GM21423 (cell line): ENCODE results near the gene CFAP299.

Source experiments
- ATAC-seq: cut with Tn5 transposase; IDR thresholded peaks from one replicate; pipeline ENCODE4 v1.9.1; 2021; ENCODE audit warnings: mild to moderate bottlenecking, moderate library complexity; ENCODE audit not compliant: unreplicated experiment

The CFAP299 gene

DNA sequence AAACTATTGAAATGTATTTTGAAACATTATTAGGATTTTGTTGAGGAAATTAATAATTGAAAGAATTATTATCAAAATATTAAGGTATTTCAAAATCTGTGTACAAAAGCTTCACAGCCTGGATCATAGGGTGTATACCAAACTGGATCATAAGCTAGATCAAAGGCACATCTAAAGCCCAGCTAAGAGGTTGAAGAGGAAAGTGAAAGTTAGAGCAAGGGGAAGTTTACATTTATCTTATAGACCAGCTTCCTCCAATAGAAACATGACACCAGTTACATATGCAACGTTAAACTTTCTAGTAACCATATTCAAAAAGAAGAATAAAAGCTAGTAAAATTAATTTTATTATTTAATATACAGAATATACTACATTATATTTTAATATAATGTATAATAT lies 467.8 kb downstream of the CFAP299 start:
- ATAC-seq, result no peak

DNA sequence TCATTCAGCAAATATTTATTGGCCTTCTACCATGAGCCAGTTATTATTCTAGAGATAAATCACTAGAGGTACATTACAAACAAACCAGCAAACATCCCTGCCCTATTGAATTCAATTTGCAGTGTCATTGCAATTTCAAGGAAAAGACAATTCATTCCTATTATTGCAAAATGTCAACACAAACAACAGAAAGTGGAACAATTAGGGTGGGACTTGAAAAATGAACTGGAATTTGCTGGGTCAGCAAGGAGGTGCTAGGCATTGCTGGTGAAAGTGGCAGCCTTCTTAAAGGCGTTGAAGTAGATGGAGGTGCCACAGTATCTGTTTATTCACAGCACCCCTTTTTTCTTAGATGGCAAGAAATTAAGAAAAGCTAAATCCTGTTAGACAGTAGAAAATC lies 470.9 kb downstream of the CFAP299 start:
- no peak for ATAC-seq

DNA sequence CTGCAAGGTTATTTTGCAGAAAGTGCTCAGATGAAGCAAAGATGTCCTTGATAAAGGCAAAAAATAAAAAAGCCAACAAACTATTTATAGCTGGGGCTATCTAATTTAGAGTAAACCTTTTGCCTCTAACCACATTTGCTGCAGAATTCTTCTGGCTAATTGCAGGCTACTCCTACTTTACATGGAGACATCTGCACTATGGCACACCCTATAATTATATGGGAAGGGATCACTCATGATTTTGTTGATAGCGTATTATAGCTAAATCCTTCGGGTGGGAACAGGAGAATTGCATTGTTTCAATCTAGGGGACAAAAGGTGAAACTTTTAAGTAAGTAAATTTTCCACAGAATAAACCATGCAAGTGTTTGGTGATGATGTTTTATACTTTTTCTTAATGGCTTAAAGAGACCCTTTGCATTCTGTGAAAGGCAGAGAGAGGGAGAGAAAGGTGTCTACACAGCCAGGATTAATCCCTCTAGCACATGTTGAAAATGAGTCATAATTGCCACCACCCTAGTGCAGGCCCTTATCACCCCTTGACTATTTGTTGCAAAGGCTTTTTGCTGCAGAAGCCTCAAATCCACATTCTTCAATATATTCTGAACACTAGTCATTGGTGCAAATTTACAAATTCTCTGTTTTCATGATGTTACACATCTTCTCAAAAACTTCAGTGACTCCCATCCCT lies 473.7 kb downstream of the CFAP299 start:
- ATAC-seq, result no peak

- ATAC-seq, result no peak
These were observed 475.9 kb downstream of the CFAP299 start for GRCh38 chr4:80811406-80811805.

- no peak for ATAC-seq
These were observed 476.6 kb downstream of the CFAP299 start for GRCh38 chr4:80812145-80812544.

DNA sequence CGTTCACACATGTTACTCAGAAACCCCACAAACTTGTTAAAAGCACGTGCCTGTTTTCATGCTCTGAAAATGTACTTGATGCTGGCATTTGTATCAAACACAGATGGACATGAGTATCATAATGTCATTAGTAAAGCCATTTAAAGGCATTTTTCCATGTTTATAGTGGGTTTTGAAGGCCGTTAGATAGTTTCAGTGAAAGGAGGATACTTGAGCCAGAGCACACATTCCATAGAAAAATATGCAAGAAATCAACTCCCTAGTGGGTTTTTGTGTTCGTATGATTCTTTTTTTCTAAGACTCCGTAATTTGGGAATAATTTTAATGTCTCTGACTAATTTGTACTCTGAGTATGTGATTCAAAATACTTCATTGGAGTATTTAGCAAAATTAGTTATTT lies 478.7 kb downstream of the CFAP299 start:
- ATAC-seq, result no peak

GRCh38 chr4:80831383-80832361 lies 496.1 kb downstream of the CFAP299 start:
- ATAC-seq, result no peak

- no peak for ATAC-seq
These were observed 503.8 kb downstream of the CFAP299 start for GRCh38 chr4:80839281-80839680.

- no peak for ATAC-seq
These were observed 504.3 kb downstream of the CFAP299 start for GRCh38 chr4:80839792-80840191.

- ATAC-seq, result no peak
These were observed 504.9 kb downstream of the CFAP299 start for GRCh38 chr4:80840396-80840795.

DNA sequence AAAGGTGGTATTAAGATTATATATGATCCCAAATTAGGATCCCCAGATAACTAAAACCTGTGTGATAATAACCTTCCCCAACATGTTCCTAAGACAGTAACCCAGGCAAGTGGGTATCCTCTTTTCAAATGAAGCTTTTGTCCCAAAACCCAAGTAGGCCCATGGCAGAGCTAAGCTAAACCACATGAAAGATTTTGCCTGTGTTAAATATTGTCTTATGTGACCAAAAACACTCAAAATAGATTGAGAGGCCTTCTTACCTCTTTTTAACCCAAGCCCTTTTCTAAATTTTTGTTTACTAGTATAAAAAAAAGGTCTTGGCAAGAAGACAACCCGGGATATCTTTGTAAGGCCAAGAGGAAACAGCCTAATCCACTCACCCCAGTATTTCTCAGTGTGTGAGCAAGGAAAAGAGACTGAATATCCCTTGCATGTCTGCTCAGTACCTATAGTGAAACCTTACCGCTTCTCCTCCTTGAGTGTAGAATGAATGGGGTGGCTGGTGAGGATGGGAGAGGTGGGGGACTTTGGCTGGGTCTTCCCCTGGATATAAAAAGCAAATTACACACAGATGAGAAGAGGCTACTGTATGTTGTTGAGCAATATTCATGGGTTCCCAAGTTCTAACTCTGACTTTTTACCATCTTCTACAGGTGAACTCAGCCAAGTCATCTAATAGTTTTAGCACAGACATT lies 506.2 kb downstream of the CFAP299 start:
- peak; percentile 57 for ATAC-seq

DNA sequence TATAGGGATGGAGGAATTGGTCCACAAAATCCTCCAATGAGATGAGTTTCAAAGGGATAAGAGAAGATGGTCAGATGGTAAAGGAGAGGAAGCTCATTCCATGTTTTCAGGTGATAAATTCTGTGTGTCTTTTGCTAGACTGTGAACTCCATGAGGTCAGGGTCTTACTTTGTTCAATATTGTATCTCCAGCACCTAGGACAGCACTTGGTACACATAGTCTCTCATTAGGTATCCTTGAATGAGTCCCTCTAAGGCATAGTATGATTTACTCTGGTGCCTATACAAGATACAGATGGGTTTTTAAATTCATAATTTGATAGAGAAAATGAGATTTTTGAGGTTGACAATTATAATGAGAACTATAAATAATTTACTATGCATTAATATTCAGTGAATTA lies 510.7 kb downstream of the CFAP299 start:
- no peak for ATAC-seq

DNA sequence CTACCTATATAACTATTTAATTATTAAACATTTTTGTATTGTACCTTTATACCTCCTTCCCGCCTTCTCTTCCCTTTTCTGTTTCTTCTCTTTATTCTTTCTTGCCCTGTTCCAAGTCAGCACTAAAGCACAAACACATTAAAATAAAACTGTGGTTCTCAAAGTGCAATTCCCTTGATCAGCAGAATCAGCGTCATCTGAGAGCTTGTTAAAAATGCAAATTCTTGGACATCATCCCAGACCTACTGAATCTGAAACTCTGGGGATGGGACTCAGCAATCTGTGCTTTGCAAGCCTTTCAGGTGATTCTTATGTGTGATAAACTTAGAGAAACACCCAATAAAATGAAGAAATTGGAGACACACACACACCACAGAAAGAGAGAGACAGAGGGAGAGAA lies 516.5 kb downstream of the CFAP299 start:
- no peak for ATAC-seq

DNA sequence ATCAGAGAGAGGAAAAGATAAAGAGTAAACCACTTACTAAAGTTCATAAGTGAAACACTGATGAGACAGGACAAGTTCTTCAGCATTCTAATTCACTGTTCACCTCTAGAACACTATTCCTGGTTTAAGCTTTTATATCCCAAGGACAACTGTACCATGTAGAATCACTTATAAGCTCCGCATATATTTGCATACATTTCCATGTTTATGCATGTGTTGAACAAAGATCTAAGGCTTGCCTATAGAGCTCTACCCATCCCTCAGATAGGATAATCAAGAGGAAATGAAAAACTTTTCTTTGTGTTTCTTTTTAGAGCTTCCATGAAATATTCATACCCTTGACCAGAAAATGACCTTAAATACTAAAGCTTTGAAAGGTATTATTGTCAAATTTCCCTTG lies 538.0 kb downstream of the CFAP299 start:
- no peak for ATAC-seq

- ATAC-seq, result no peak
These were observed 539.4 kb downstream of the CFAP299 start for GRCh38 chr4:80874979-80875378.

GRCh38 chr4:80875642-80876041 lies 540.1 kb downstream of the CFAP299 start:
- ATAC-seq, result peak; percentile 88

DNA sequence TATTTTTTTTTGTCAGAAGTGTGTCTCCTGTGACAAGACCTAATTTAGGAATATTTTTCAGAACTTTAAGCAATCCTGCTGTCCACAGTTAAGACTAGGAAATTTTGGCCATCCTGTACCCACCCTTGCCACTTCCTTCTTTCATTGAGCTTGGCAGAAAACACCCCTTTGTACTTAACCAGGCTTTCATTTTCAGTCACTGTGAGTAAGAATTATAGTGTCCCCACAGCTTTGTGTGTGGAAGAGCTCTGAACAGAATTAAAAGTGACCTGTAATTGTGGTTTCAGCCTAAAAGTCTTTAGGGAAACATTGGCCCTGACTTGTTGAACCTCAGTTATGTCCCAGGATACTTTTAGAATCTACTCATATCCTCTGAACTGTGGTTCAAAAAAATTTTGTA lies 541.3 kb downstream of the CFAP299 start:
- peak; percentile 75 for ATAC-seq

DNA sequence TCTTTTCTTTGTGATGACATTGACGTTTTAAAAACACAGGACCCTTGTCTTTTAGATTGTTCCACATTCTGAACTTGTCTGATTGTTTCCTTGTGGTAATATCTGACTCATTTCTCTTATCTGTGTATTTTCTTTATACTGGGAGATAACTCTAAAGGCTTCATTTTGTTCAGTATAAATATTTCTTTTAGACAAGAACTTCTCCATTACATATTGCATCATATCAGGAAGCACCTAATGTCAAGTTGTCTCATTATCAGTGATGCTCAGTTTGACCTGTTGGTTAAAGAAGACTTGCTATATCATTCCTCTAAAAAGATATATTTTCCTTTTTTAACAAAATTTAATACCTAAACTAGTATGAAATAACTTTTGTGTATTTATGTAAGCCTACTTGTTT lies 542.7 kb downstream of the CFAP299 start:
- no peak for ATAC-seq

- ATAC-seq, result peak; percentile 66
These were observed 562.2 kb downstream of the CFAP299 start for GRCh38 chr4:80897537-80898303.

GRCh38 chr4:80900908-80901307 lies 565.4 kb downstream of the CFAP299 start:
- ATAC-seq, result no peak

DNA sequence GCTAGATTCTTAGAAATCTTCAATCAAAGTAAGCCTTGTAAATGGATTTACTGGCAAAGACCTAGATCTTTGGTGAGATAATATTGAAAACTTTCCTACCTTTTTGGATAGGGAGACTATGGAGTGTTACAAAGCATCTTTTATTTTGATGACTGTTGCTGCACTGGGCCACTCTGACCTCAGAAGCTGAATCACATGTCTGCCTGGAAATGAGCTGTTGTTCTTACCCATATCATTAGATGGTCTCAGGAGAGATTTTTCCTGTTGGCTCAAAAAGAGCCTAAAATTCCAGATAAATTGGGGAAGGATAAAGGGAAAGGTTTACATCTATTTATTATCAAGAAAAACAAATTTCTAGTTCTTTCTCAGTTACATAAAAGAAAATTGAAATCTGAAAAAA lies 567.5 kb downstream of the CFAP299 start:
- ATAC-seq, result no peak
